GM12865 (cell line): Measurements from ENCODE around the gene FAM168B.

ENCODE experiments used
- DNase-seq: peaks from one replicate; pipeline ENCODE4 v3.0.0; 2010; ENCODE audit warnings: low read depth
- H3K4me3 ChIP-seq: 2 replicates; pipeline ENCODE4 v1.5.1; 2011; ENCODE audit warnings: mild to moderate bottlenecking, low read depth, low read length, control low read depth
- CTCF ChIP-seq: IDR thresholded peaks from 2 replicates; pipeline ENCODE4 v1.5.1; 2011; ENCODE audit warnings: low read length, control low read depth, low read depth, inconsistent platforms; ENCODE audit not compliant: insufficient read depth; ENCODE audit errors: missing control alignments

The FAM168B gene

GRCh38 chr2:131014141-131014540 lies 79.1 kb downstream of the FAM168B start:
- no peak overlapping the region for H3K4me3 ChIP-seq
- no peak for TF ChIP-seq CTCF

GRCh38 chr2:131011486-131011885 lies 81.8 kb downstream of the FAM168B start:
- TF ChIP-seq CTCF, result no peak
- no peak overlapping the region for H3K4me3 ChIP-seq
- DNase-seq, result no peak

More at GRCh38 chr2:131014141-131014540, 79.1 kb downstream of the FAM168B start:
- DNase-seq, result no peak

- TF ChIP-seq CTCF, result no peak
- H3K4me3 ChIP-seq, result no peak overlapping the region
- no peak for DNase-seq
Measured at GRCh38 chr2:131010566-131010965, 82.7 kb downstream of the FAM168B start.

- no peak for TF ChIP-seq CTCF
- H3K4me3 ChIP-seq, result no peak overlapping the region
- DNase-seq, result no peak
Measured at GRCh38 chr2:131009713-131010475, 83.4 kb downstream of the FAM168B start.

- no peak for TF ChIP-seq CTCF
- DNase-seq, result no peak
- H3K4me3 ChIP-seq, result no peak overlapping the region
Measured at GRCh38 chr2:131008967-131009366, 84.3 kb downstream of the FAM168B start.

GRCh38 chr2:131006561-131006960 lies 86.7 kb downstream of the FAM168B start:
- H3K4me3 ChIP-seq, result no peak overlapping the region
- TF ChIP-seq CTCF, result no peak
- no peak for DNase-seq
